ENCODE measurements around the gene NOSIP.

- TF ChIP-seq CTCF (IDR thresholded peaks at IDR 0.05) (no peak), ZNF512 (CRISPR knock-in tag; IDR thresholded peaks at IDR 0.05; ENCODE audit: borderline replicate concordance) (no peak), ZNF281 (CRISPR knock-in tag; IDR thresholded peaks at IDR 0.05) (no peak), STAT6 (CRISPR knock-in tag; conservative IDR thresholded peaks at IDR 0.05; ENCODE audit: low read depth) (no peak), USF2 (CRISPR knock-in tag; IDR thresholded peaks at IDR 0.05) (no peak), IRF2 (CRISPR knock-in tag; IDR thresholded peaks at IDR 0.05; ENCODE audit: borderline replicate concordance, low read depth) (no peak), KAT7 (CRISPR knock-in tag; IDR thresholded peaks at IDR 0.05; ENCODE audit: borderline replicate concordance) (no peak), PRDM15 (CRISPR knock-in tag; IDR thresholded peaks at IDR 0.05) (no peak), GRHL2 (CRISPR knock-in tag; IDR thresholded peaks at IDR 0.05; ENCODE audit: insufficient replicate concordance, severe bottlenecking) (no peak), NFATC4 (CRISPR knock-in tag; IDR thresholded peaks at IDR 0.05) (no peak), ZNF138 (CRISPR knock-in tag; conservative IDR thresholded peaks at IDR 0.05) (no peak), AFF4 (CRISPR knock-in tag; IDR thresholded peaks at IDR 0.05; ENCODE audit: borderline replicate concordance) (no peak), FOXP4 (CRISPR knock-in tag; IDR thresholded peaks at IDR 0.05) (no peak), ZBTB43 (CRISPR knock-in tag; IDR thresholded peaks at IDR 0.05) (no peak)
Observed at GRCh38 chr19:49609499-49610092, 29.2 kb upstream of the NOSIP start.
